Measurements from ENCODE around the gene RNASE12. TPM values are rescaled to one million over a fixed set of nuclear protein-coding genes. Genes with fewer than 3 reads are reported as not detected.
"Not testable (repeated sequence)": the region's sequence is repeated elsewhere in the genome, so short reads cannot be mapped to it uniquely, and the experiment has no call there.

Gene RNASE12
- total RNA-seq (2014; rRNA removed; shearing (Covaris generic)) = not detected in 2 replicates

GRCh38 chr14:20591235-20591634 lies at the start of gene RNASE12:
Gene RNASE12, minus strand, starts transcription at chr14:20591376. Its CDS starts 653 bp downstream, at chr14:20590723.
- no peak for DNase-seq (ENCODE audit: low spot score)

DNA sequence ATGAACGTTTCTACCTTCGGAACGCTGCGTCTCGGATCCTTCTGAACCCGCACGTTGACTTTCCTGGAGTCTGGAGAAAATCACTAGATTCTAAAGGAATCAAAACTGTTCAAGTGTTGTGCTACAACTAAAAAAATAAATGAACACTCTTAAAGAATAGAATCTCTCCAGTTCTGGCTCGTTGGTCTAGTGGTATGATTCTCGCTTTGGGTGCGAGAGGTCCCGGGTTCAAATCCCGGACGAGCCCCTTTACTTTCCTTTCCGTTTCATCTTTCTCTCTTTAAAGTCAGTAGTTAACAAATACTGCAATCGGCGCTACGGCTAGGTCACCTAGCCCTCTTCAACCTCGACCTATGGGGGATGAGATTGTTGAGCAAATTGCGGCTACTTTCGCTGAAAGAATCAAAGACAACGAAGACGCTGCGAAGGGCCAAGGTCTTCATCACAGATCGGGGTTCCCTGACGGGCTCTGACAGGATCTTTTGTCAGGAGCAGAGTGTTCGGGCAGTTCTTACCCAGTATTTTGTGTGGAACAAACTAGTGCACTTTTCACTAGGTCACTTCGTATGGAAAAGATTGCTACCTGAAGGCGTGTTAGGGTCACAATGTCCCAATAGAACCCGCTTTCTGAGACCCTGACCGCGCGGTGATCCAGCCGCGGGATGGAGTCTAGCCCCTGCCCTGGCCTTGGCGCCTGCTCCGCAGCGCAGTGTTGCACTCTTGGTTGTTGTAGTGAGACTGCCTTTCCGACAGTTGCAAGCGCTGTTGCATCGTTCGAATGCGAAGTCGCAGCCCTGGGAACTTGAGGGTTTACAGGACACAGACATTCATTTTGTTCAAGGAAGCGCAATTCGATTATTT lies 41.9 kb upstream of the RNASE12 start:
- peak; percentile 89 for DNase-seq (ENCODE audit: low spot score)

GRCh38 chr14:20632448-20632830 lies 41.3 kb upstream of the RNASE12 start:
- DNase-seq (ENCODE audit: low spot score) = no peak

DNA sequence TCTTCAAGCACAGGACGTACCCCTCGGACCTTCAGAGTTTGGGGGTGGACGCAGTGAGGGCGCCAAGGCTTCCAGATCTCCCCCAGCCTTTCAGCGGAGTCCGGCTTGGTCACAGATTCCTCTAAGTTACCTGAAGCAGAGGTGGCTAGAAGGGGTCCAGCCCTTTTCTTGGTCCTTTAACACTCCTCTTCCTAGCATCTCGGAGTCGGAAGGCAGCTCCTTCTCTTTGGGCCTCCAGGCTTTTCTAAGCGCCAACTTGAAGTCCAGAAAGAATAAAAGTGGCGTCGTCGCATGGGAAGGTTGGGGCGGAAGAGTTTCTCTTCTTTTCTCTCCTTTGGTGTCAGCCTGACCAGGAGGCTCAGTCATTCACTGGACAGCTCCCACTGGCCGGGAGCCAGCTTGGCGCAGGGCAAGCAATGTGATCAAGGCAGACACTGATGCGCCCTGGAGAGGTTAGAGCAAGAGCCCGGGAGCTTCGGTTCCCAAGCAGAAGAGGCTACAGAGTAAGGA lies 40.8 kb upstream of the RNASE12 start:
- peak; percentile 51 for DNase-seq (ENCODE audit: low spot score)

- DNase-seq (ENCODE audit: low spot score) = peak; percentile 47
Measured at GRCh38 chr14:20631023-20631879, 40.1 kb upstream of the RNASE12 start.

DNA sequence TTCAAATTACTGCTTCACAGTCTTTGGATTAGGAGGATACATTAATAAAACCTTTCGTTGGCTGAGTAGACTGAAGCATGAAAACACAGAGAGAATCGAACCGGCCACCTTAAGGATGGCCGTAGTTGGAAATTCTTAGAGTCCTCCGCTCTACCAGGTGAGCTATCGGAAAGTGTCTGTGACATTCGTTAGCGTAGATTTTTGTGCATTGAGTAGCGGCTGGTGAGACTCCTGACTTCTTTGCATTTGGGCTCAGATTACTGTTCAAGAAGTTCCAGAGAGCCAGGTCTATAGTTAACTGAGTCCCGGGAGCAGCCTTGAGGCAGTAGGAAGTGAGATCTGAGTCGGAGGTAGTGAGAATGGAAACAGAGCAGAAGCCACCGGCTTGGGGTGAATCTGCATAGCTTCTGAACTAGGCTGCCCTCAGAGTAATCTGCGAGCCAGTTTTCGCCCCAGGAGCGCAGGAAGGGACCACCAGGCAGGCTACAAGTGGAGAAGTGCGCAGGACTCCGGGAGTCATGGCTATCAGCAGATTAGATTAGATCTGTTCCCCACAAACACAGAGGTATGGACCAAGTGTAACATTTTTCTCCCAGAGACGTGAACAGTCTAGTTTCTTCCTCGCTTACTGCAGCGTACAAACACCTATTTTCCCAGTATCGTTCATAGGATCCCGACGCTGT lies 39.3 kb upstream of the RNASE12 start:
- peak; percentile 74 for DNase-seq (ENCODE audit: low spot score)

DNA sequence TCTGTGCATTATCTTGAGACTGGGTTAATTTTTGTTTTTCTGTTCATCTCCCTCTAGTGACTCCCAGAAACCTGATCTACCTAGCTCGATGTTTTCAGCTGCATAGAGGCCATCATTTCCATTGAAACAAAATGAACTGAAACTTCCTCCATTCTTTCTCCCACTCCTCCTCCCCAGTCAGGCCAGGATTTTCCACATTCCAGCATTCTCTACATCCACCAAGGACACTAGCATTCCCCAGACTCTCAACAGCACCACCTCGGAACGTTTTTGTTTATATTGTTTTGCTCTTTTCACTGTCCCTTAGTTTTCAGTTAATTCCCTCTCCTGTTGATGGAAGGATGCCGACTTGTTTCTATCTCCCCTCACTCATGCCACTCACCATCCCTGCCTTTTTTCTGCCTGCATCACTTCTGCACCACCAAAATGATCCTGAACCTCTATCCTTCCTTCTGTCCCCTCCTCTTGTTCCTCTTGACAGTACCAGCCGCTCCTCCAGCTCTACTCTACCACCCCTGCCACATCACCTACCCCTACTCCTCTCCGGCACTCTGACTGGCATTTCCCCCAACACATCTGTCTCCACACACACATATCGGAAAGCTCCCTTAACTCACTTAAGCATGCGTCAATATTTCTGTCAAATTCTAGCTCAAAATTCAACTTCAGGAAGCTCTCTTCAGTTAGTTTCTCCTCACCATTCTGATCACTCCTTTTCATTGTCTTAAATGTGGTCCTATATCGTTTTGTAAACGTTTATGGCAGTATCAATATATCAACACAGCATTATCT lies 37.1 kb upstream of the RNASE12 start:
- no peak for DNase-seq (ENCODE audit: low spot score)

DNA sequence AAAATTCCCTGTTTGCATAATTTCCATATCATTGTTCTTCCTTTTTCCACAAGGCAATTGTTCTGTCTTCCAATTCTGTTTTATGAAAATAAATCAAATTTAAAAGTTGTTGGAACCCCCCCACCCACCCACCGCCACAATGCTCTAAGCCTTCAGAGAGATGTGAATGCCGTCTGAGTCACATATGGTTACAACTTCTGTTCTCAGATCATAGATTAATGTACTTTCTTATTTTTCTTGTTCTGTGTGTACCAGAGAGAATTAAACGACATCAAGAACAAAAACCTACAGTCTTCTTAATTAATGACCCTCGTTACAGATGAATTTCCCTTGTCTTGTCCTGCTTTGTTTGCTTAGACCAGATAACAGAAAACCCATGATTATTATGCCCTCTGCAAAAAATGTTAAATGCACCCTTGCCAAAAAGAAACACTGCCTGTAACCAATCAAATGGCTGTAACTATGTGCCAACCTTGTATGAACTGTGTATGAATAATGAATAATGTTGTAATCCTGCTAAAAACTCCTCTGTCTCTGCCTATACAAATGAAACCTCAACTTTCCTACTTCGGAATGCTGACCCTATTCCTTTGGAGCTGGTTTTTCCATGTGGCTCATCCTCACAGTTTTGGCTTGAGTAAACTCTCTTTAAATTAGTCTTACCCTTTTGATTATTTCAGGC lies 36.3 kb upstream of the RNASE12 start:
- no peak for DNase-seq (ENCODE audit: low spot score)

DNA sequence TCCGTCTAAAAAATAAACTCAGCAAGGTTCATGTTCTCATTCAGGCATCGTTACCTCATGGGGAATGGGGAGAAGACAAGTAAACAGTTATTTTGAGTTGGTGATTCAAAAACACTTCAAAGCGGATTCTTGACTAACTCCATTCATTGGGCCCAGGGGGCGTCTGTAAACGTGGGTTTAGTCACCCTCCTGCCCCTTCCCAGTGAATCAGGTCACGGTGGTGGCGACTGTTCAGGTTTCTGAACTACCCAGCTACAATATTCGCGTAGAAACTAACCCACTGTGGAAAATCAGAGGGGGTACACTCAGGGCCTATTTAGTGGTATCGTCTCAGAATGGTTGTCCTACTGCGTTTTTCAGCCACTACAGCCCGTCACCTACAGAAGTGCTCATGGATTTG lies 35.1 kb upstream of the RNASE12 start:
- no peak for DNase-seq (ENCODE audit: low spot score)

DNA sequence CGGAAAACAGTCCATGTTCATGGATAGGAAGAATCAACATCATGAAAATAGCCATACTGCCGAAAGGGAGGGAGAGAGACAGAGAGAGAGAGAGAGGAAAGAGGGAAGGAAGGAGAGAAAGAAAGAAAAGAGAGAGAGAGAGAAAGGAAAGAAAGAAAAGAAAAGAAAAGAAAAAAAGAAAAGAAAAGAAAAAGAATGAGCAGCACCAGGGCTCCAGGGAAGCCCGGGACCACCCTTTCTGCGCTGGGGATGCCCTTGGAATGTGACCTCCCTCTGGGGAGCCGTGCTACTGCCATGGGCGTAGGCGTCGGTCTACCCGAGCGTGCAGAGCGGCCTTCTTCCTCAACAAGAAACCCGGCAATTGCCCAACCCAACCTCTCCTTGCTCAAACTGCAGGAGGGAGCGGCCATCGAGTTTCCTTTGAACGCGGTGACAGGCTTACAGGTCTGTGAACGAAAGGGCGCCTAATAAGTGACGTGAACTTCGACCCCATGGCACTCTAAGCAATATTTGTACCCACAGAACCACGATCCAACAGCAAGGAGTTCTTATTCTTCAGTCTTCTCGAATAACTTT lies 33.4 kb upstream of the RNASE12 start:
- no peak for DNase-seq (ENCODE audit: low spot score)

GRCh38 chr14:20623798-20624197 lies 32.6 kb upstream of the RNASE12 start:
- no peak for DNase-seq (ENCODE audit: low spot score)

DNA sequence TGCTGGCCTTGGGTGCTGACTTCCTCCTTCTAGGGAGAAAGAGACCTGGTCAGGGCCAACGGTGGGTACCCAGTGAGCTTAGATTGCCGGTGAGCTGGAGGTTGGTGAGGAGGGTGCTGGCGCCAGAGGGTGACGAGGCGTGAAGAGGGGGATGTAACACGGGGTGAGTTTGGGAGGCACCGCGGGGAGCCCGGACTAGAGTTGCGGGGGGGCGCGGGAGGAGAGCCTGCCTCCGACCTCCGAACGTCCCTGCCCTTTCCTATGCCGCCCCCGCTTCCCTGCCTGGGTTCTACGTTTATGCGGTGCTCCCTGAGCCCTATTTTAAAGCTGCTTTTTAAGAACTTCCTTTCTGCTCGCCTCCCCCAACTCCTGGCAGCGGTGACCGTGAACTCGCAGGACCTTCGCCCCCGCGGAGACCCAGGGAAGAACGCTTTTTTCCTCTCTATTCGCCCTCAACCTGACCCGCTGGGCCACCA lies 31.7 kb upstream of the RNASE12 start:
- DNase-seq (ENCODE audit: low spot score) = no peak

GRCh38 chr14:20620798-20621478 lies 29.8 kb upstream of the RNASE12 start:
- no peak for DNase-seq (ENCODE audit: low spot score)

GRCh38 chr14:20619688-20620087 lies 28.5 kb upstream of the RNASE12 start:
- DNase-seq (ENCODE audit: low spot score) = not testable (repeated sequence)

GRCh38 chr14:20618271-20618749 lies 27.1 kb upstream of the RNASE12 start:
- no peak for DNase-seq (ENCODE audit: low spot score)

DNA sequence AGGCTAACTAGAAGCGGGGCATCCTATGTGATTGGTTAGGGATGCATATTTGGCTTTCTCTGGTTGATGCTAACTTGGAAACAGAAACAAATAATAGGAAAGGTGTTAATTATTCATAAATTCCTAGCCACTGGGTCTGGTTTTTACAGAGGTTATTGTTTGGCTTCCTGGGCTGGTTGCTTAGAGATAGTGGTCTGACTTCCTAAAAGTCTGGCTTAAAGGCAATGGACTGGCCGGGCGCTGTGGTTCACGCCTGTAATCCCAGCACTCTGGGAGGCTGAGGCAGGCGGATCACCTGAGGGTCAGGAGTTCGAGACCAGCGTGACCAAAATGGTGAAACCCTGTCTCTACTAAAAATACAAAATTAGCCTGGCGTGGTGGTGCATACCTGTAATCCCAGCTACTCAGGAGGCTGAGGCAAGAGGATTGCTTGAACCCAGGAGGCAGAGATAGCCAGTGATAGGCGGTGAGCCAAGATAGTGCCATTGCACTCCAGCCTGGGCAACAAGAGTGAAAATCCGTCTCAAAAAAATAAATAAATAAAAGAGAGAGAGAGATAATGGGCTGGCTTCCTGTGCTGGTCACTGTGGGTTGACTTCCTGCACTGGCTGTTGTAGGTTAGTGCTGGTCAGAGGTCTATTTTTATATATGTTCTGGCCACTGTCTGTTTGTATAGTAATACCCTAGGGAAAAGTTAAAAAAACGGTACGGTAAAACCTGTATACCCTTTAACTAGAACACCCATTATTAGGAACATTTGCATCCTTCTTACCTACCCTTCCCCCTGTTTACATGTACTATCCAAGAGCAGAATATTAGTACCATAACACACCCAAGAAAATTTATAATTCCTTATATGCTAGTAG lies 26.2 kb upstream of the RNASE12 start:
- no peak for DNase-seq (ENCODE audit: low spot score)

DNA sequence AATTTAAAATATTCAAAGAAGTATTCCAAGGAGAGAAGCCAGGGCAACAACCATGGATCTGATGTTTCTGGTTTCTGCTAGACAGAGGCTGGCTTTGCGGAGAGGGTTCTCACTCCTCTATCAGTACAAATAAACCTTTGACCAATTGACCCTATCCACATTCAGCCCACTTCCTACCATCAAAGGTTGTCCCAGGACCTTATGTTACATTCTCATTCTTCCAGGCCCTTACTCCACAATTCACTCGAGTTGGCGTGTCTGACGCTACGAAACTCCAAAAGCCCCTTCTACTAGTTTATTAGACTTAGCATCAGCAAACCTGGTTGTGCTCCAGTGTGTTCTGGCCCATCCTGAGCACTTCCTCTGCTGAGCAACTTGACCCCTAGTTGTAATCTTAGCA lies 24.8 kb upstream of the RNASE12 start:
- DNase-seq (ENCODE audit: low spot score) = no peak

Measured in A172 (cell line).